Activated naive CD4-positive, alpha-beta T cell treated with Interleukin-2 at 50 U/mL for 16 hours (primary cell): ENCODE data around the gene ZSCAN25.
"Not testable (repeated sequence)": the region's sequence is repeated elsewhere in the genome, so short reads cannot be mapped to it uniquely, and the experiment has no call there.

Experiments used
- DNase-seq: peaks from one replicate; pipeline ENCODE4 v3.0.0-alpha.2; 2020

ZSCAN25 gene

DNA sequence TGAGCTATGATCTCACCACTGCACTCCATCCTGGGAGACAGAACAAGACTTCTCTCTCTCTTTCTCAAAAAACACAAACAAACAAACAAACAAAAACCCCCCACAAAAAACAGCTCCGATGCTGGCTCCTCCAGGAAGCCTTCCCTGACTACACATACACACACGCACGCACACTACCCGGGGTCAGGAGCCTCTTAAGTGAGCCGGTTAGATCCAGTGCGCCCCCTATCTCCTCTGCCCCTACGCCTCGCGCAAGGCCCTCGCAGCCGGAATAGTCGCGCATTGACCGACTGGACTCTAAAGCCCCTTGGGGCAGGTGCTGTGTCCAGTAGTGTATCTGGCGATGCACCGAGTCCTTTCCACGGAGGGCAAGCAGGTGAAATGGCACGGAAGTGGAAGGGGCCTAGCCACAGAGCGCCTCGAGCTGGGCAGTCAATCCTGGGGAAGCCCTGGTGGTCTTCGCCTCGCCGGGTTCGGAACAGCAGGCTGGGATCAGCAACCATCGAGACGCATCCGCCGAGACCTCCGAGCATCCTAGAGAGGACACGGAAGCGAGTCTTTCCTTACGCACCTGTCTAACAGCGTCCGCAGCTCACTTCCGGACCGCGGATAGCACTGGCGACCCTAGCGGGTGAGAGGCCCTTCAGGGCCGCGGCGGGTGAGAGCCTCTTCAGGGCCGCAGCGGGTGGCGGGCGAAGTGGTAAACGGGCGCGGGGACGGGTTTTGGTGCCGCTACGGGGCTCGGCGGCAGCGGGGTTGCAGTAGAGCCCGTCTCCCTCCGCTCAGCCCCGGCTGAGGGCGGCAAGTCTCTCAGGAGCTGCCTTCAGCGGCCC lies at the start of gene ZSCAN25:
TSS of gene ZSCAN25 (plus strand) at position 588 of the 833 bp plus-strand sequence. CDS start 2,661 bp downstream, outside the sequence.
- DNase-seq, result peak; percentile 87

DNA sequence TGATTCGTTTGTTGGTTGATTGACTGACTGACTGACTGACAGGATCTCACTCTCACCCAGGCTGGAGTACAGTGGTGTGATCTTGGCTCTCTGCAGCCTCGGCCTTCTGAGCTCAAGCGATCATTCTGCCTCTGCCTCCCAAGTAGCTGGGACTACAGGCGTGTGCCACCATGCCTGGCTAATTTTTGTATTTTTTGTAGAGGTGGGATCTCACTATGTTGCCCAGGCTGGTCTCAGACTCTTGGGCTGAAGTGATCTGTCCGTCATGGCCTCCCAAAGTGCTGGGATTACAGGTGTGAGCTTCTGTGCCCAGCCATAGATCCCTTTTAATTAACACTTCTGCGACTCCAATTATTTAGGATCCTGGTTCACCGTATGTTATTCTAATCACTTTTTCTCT lies 48.0 kb upstream of the ZSCAN25 start:
- not testable (repeated sequence) for DNase-seq

DNA sequence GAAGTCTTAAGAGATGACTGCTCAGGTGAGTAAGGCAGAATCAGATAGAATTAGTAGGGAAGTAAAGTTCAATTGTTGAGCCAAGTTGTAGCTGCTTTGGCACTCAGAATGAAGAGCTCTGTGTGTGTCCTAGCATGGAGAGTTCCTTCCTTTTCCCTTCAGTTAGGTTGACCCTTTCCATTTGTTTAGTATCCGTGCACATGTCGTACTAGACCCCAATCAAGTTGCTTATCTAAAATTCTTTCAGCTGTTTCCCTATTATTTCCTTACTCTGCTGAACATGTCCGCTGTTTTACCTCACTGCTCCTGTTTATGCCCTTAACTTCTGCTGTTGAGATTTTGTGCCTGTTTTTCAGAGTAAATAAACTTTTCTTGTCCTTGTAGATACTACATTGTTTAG lies 45.0 kb upstream of the ZSCAN25 start:
- no peak for DNase-seq

DNA sequence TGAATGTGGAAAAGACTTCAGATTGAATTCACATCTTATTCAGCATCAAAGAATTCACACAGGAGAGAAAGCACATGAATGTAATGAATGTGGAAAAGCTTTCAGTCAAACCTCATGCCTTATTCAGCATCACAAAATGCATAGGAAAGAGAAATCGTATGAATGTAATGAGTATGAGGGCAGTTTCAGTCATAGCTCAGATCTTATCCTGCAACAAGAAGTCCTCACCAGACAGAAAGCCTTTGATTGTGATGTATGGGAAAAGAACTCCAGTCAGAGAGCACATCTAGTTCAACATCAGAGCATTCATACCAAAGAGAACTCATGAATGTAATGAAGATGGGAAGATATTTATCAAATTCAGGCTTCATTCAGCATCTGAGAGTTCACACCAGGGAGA lies 43.5 kb upstream of the ZSCAN25 start:
- no peak for DNase-seq

DNA sequence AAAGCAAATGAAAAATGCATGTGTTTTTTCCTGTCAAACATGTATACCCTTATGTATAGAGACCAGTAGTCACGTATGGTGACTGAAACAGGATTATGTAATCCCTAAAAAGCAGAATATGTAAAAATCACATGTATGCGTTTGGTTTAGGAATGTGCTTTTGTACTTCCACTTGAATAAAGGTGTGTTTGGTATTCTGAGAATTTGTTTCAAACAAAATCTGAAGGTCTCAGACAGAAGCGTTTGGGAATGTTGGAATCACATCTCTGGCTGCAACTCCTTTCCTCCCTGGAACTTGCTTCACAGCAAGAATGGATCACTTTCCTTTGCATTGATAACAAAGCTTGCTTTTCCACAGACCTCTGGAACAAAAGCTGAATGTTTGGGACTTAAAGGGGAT lies 40.5 kb upstream of the ZSCAN25 start:
- no peak for DNase-seq

DNA sequence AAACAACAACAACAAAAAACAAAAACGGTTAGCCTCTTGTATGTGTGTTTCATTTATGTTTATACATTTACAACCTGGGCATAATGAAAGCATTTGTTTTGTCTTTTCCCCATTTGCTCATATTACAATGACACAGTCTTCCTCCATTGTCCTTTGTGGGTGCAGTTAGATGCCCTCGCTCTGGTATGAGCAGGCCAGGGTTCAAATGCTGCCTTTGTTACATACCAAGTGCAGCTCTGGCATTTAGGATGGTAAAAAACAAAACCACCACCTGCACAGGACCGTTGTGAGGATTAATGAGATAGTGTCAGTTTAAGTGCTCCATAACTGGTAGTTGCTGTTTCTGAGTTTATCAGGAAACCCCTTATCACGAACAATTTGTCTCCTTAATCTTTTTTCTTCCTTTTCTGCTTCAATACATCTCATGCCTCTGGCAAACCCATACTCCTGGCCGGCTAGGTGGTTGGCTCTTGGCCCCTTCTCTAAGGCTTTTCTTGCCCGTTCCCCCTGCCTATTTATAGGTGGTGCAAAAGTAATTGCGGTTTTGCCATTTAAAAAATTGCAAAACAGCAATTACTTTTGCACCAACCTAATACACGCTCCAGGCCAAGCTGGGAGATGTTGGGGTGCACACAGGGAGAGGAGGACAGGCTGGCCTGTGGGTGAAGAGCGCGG lies 37.3 kb upstream of the ZSCAN25 start:
- DNase-seq, result no peak

DNA sequence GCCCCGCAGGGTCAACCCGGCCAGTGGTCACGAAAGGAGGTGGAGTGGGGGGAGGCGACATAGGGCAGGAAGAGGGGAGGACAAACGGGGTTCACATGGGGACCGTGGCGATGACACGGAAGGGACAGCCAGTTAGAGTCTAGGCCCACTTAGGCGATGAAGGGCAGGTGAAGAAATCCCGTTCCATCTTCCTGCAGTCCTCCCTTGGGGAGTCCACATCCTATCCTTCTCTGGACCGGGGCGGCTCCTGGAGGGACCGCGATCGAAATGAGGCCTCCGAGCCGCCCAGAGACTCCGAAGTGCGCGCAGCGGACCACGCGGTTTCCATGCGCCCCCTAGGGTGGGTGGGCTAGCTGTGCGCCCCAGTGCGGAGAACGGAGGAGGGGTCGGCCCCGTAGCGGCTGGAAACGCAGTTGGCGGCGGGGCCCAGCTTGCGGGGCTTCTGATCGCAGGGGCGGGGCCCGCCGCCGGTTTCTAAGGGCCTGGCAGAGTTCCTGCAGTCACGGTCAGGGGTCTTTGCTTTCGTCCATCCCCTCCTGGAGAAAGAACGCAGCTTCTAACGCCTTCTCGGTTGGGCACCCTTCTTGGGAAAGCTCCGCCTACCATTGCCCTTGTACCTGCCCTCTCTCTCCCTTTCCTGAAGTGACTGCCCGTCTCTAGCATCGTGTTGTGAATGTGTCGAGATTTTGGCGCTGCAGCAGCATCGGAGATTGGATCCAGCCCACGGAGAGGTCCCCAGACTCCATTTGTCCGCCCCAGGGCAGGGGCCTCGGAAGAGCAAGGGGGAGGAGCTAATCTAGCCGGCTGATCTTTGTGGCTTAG lies 36.6 kb upstream of the ZSCAN25 start:
- peak; percentile 57 for DNase-seq

DNA sequence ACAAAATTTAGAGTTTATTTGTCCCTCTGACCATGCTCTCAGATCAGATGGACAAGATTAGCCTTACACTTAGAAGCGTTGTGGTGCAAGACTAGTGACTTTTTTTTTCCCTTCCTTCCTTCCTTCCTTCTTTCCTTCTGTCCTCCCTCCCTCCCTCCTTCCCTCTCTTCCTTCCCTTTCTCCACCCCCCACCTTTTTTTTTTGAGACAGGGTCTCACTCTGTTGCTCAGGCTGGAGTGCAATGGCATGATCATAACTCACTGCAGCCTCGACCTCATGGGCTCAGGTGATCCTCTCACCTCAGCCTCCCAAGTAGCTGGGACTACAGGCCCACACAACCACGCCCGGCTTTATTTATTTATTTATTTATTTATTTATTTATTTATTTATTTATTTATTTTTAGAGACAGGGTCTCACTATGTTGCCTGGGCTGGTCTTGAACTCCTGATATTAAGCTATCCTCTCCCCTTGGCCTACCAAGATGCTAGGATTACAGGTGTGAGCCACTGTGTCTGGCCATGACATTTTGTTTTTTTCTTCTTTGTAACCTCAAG lies 35.9 kb upstream of the ZSCAN25 start:
- not testable (repeated sequence) for DNase-seq

DNA sequence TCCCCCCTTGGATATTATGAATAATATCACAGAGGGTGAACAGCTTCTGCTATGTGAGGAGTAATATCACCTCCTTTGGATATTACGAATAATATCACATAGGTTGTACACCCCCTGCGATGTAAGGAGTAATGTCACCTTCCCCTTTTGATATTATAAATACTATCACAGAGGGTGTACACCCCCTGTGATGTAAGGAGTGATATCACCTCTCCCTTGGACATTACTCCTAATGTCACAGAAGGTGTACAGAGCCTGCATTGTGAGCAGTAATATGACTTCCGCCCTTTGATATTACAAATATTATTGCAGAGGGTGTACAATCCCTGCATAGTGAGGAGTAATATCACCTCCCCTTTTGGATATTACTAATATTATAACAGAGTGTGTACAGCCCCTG lies 27.9 kb upstream of the ZSCAN25 start:
- DNase-seq, result no peak

DNA sequence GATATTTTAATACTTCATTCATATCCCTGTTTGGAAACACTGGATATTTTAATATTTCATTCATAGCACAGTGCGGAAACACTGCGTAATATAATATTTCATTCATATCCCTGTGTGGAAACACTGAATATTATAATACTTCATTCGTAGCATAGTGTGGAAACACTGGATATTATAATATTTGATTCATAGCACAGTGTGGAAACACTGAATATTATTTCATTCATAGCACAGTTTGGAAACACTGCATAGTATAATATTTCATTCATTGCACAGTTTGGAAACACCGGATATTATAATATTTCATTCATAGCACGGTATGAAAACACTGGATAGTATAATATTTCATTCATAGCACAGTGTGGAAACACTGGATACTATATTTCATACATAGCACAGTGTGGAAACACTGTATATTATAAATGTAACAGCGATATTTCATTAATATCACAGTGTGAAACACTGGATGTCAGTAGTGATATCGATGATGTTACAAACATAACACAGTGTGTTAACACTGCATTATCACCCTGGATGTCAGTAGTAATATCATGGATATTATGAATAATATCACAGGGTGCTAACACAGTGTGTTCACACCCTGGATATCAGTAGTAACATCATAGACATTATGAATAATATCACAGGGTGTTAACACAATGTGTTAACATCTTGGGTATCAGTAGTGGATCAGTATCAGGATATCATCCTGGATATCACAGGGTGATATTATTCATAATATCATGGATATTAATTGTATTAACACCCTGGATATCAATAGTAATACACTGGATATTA lies 21.6 kb upstream of the ZSCAN25 start:
- no peak for DNase-seq

DNA sequence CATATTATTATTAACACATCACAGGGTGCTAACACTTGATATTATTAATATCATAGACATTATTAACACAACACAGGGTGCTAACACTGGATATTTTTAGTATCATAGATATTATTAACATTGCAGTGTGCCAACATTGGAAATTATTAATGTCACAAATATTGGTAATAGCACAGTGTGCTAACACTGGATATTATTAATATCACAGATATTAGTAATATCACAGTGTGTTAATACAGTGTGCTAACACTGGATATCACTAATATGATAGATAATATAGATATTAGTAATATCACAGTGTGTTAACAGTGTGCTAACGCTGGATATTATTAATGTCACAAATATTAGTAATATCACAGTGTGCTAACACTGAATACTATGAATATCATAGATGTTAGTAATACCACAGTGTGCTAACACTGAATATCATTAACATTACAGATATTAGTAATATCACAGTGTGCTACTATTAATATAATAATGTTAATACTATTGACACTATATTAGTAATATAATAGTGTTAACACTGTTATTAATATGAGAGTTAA lies 20.3 kb upstream of the ZSCAN25 start:
- DNase-seq, result no peak

DNA sequence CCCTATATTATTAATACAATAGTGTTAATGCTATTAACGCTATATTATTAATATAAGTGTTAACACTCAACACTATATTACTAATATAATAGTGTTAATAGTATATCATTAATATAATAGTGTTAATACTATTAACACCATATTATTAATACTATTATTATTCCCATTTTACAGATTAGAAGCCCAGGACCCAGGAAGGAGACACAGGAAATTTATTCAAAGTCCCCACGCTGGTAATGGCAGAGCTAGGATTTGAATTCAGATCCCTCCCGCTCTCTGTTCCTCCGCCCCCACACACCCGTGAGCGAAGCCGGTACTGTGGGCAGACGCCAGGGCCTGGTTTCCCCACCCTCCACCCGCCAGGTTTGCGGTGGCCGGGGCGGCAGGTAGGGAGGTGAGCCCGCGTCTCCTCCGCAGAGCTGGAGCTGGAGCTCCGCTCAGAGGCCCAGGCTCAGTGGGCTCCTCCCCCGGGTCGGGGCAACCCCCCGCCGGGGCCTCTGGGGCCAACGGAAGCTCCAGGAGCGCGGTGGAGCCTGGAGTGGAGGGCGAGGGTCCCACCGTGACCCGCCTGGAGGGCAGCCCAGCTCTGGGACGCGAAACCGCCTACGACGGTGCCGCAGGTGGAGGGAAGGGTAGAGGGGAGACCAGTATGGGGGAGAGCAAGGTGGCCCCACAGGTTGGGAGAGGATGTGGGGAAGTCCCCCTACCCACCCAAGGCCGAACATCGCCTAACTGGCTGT lies 18.8 kb upstream of the ZSCAN25 start, which contains the start of gene TMEM225B:
TSS of gene TMEM225B (plus strand) at position 506 of the 740 bp plus-strand sequence. CDS start 6,122 bp downstream, outside the sequence.
- DNase-seq, result no peak

DNA sequence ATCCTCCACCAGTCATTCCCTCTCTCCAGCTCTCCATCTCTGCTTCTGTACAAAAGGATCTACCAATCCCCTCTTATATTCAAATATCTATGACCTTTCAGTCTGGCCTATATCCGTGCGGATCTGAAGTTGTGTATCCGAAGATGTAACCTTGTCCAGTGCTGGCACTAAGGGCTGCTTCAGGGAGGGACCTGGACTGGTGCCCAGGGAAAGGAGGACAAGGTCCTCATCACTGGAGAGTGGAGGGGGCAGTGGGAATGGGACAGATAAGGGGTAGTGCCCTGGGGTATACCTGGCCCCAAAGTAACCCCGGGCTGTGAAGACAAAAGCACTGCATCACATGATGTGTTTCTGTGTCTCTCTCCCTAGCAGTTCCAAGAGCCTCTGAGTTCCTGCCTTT lies 16.9 kb upstream of the ZSCAN25 start:
- no peak for DNase-seq

DNA sequence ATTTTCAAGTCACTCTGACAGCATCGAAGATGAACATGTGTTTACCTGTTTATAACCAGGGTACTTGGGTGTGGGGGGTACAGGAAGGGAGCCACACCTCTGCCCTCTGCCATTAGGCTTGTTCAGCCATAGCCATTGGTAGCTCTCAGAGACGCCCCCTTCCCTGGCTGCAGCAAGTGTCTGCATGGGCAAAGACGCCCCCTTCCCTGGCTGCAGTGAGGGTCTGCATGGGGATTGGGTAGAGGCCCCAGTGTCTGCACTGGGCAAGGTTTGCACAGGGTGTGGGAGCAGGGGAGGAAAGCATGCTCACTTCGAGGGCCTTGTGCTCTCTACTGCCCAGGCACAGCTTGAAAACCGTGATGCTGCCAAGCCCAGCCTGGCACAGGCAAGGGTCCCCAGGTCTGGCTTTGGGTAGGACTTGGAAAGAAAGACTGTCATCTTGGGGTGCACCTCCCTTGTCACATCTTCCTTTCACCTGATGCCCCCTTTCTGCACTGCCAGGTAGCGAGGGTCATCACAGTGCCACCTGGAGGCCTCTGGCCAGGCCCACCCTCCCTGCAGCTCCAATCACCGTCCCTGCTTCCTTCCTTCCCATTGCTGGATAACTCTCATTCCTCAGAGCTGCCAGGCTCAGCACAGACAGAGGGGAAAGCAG lies 15.0 kb upstream of the ZSCAN25 start:
- no peak for DNase-seq

DNA sequence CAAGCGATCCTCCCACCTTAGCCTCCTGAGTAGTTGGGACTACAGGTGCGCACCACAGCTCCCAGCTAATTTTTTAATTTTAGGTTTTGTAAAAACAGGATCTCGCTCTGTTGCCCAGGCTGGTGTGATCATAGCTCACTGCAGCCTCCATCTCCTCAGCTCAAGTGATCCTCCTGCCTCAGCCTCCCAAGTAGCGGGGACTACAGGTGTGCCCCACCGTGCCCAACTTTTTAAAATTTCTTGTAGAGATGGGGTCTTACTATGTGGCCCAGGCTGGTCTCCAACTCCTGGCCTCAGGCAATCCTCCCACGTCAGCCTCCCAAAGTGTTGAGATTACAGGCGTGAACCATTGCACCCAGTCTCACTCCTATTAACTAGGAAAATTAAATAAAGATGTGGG lies 11.2 kb upstream of the ZSCAN25 start:
- DNase-seq, result no peak

DNA sequence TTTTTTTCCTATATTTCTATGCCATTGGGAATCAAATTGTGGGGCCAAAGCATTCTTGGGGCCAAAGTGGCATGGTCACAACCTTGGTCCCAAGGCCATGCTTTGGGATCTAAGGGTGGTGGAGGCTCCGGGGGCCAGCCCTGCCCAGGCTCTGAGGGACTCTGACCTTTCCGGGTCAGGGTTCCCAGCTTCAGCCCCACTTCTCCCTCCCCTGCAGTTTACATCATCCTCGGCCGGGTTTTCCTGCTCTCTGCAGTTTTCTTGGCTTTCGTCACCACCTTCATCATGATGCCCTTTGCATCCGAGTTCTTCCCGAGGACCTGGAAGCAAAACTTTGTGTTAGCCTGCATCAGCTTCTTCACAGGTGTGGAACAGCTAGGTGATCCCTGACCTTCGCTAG lies 10.2 kb upstream of the ZSCAN25 start:
- no peak for DNase-seq

DNA sequence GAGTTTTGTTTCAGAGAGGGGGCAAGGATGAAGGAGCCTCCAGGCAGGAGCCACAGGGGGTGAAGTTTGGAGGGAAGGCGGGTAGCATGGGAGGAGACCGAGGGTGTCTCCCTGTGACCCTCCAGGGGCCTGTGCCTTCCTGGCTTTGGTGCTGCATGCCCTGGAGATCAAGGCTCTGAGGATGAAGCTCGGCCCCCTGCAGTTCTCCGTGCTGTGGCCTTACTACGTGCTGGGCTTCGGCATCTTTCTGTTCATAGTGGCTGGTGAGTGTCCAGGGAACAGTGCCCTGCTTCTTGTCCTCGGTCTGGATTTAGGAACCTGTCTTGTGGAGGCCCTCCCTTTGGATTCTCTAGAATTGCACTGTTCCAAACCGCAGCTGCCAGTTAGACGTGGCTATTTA lies 9.2 kb upstream of the ZSCAN25 start:
- no peak for DNase-seq

DNA sequence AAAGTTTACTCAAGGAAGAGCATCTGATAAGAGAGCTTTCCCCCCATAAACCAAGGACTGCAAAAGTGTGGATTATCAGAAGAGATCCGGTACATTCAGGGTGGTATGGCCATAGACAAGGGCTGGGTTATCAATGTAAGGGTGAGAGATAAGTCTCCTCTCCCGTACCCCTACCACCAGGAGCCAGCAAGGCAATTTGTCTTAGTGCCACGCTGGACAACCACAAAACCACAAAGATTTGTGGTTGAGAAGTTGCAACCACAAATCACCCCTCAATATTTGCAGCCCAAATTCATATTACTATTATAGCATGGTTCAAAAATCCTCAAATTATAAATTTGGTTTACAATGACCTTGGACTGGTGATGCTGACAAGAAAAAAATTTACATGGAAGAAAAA lies 2.3 kb upstream of the ZSCAN25 start:
- no peak for DNase-seq

DNA sequence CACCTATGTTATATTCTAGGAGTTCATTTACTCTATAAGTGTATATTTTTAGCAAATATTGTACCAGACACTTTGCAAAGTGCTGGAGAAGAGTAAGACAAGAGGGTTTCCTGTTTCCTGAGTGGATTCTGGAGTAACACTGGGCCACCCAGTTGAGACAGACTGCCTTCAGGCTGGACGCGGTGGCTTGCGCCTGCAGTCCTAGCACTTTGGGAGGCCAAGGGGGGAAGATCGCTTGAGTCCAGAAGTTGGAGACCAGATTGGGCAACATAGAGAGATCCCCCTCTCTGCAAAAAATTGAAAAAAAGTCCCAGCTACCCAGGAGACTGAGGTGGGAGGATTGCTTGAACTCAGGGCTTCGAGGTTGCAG lies 772 bp upstream of the ZSCAN25 start:
- DNase-seq, result no peak

DNA sequence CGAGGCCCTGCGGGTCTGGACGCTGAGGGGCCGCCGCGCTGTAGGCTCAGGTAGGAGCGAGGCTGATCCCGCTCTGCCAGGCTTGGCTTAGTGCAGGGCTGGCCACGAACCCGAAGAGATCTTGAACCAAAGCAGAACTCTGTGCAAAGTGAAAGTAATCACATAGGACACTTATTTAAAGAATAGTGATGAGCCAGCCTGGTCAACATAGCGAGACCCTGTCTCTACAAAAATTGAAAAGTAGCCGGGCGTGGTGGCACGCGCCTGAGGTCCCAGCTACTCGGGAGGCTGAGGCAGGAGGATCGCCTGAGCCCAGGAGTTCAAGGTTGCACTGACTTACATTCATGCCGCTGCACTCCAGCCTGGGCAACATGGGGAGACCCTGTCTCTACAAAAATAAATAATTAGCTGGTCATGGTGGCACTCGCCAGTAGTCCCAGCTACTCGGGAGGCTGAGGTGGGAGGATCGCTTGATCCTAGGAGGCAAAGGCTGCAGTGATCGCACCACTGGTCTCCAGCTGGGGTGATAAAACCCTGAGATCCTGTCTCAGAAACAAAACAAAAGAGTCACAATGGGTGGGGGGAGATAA lies 541 bp downstream of the ZSCAN25 start:
- no peak for DNase-seq
